NCI-H1694 treated with DMSO at 0.1 percent for 48 hours (cell line): ENCODE results near the gene SHTN1.

Source experiments
- DNase-seq: peaks from one replicate; lab custom pipeline; 2025; lab: John Stamatoyannopoulos, UW

Gene SHTN1

GRCh38 chr10:116868722-116869121 lies 136.3 kb downstream of the SHTN1 start:
- peak; percentile 8 for DNase-seq

- no peak for DNase-seq
These were observed 136.8 kb downstream of the SHTN1 start for GRCh38 chr10:116868198-116868676.

- no peak for DNase-seq
These were observed 137.9 kb downstream of the SHTN1 start for GRCh38 chr10:116866987-116867595.

GRCh38 chr10:116866066-116866465 lies 138.9 kb downstream of the SHTN1 start:
- DNase-seq: no peak

GRCh38 chr10:116864436-116864835 lies 140.6 kb downstream of the SHTN1 start:
- DNase-seq: no peak

GRCh38 chr10:116861796-116862195 lies 143.2 kb downstream of the SHTN1 start:
- DNase-seq: no peak

- DNase-seq: no peak
These were observed 147.8 kb downstream of the SHTN1 start for GRCh38 chr10:116857156-116857555.

GRCh38 chr10:116853701-116854100 lies 151.3 kb downstream of the SHTN1 start:
- DNase-seq: no peak

GRCh38 chr10:116853287-116853686 lies 151.7 kb downstream of the SHTN1 start:
- DNase-seq: no peak

- DNase-seq: no peak
These were observed 152.7 kb downstream of the SHTN1 start for GRCh38 chr10:116852246-116852645.

GRCh38 chr10:116850058-116850611 lies 154.9 kb downstream of the SHTN1 start:
- DNase-seq: no peak

- DNase-seq: no peak
These were observed 155.5 kb downstream of the SHTN1 start, which contains the start of gene ENO4 for GRCh38 chr10:116849248-116850057. Gene ENO4 (plus strand): TSS chr10:116849499. CDS start chr10:116849567, 68 bp downstream.

- no peak for DNase-seq
These were observed 156.1 kb downstream of the SHTN1 start for GRCh38 chr10:116848944-116849247.

GRCh38 chr10:116848032-116848943 lies 156.7 kb downstream of the SHTN1 start:
- no peak for DNase-seq

- no peak for DNase-seq
These were observed 159.2 kb downstream of the SHTN1 start for GRCh38 chr10:116845823-116846222.

GRCh38 chr10:116840389-116841075 lies 164.5 kb downstream of the SHTN1 start:
- DNase-seq: no peak

- no peak for DNase-seq
These were observed 166.8 kb downstream of the SHTN1 start for GRCh38 chr10:116838143-116838725.

- DNase-seq: no peak
These were observed 168.0 kb downstream of the SHTN1 start for GRCh38 chr10:116836902-116837523.

GRCh38 chr10:116836083-116836482 lies 168.9 kb downstream of the SHTN1 start:
- DNase-seq: no peak

GRCh38 chr10:116835658-116836057 lies 169.3 kb downstream of the SHTN1 start:
- DNase-seq: no peak
